ENCODE data around the gene SLC30A10.

The SLC30A10 gene

DNA sequence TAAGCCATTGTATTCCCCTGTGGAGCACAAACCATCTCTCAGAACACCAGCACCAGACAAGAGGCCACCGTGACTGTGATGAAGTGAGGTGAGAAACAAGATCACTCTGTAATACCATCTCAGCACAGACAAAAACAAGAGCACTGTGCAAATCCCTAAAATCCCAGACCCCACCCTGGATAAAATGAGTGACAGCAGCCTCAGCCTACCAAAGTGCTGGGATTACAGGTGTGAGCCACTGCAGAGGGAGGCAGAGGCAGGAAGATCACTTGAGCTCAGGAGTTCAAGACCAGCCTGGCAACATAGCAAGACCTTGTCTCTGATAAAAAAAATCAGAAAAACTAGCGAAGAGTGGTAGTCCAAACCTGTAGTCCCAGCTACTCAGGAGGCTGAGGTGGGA, 23.4 kb downstream of the SLC30A10 start:
- Histone ChIP-seq H3K4me2 (ENCODE audit: low read depth, low read length, poor library complexity, severe bottlenecking) (no peak overlapping the region), H2AFZ (ENCODE audit: low read length) (no peak overlapping the region), H3K4me1 (ENCODE audit: insufficient read depth, low read length, poor library complexity, severe bottlenecking) (no peaks in the 10 kb centered on the region)

GRCh38 chr1:219903353-219903871, 24.9 kb downstream of the SLC30A10 start:
- Histone ChIP-seq H3K4me2 (ENCODE audit: low read depth, low read length, poor library complexity, severe bottlenecking) (no peak overlapping the region), H3K4me1 (ENCODE audit: insufficient read depth, low read length, poor library complexity, severe bottlenecking) (no peaks in the 10 kb centered on the region), H3K27me3 (ENCODE audit: insufficient read depth, low read length, poor library complexity, severe bottlenecking) (no peaks in the 10 kb centered on the region), H3K9me2 (replicated peaks; ENCODE audit: low read depth, low read length) (no peaks in the 10 kb centered on the region), H2AFZ (ENCODE audit: low read length) (no peak overlapping the region), H3K79me2 (ENCODE audit: insufficient read depth, low read length) (no peaks in the 10 kb centered on the region), H3K9ac (ENCODE audit: low read depth, low read length, poor library complexity, severe bottlenecking) (no peak overlapping the region), H3K9me3 (ENCODE audit: insufficient read depth, low read depth, low read length) (no peaks in the 10 kb centered on the region), H4K20me1 (ENCODE audit: insufficient read depth, low read length, poor library complexity, severe bottlenecking) (no peaks in the 10 kb centered on the region), H3F3A (ENCODE audit: low read depth) (no peaks in the 10 kb centered on the region), H3K4me3 (ENCODE audit: low read length, poor library complexity, severe bottlenecking) (no peak overlapping the region), H3K36me3 (ENCODE audit: insufficient read depth, low read length) (no peaks in the 10 kb centered on the region)
- TF ChIP-seq CTCF (conservative IDR thresholded peaks at IDR 0.05; ENCODE audit: low read length) (no peak), EZH2phosphoT487 (IDR thresholded peaks at IDR 0.05; ENCODE audit: borderline replicate concordance) (no peak)

More for the DNA sequence above, 23.4 kb downstream of the SLC30A10 start:
- H3K36me3 ChIP-seq (ENCODE audit: insufficient read depth, low read length) = no peaks in the 10 kb centered on the region
- no peak overlapping the region for H3K9ac ChIP-seq (ENCODE audit: low read depth, low read length, poor library complexity, severe bottlenecking)
- no peaks in the 10 kb centered on the region for H3F3A ChIP-seq (ENCODE audit: low read depth)
- H3K4me3 ChIP-seq (ENCODE audit: low read length, poor library complexity, severe bottlenecking) = no peak overlapping the region
- no peaks in the 10 kb centered on the region for H4K20me1 ChIP-seq (ENCODE audit: insufficient read depth, low read length, poor library complexity, severe bottlenecking)
- H3K27me3 ChIP-seq (ENCODE audit: insufficient read depth, low read length, poor library complexity, severe bottlenecking) = no peaks in the 10 kb centered on the region
- TF ChIP-seq CTCF (conservative IDR thresholded peaks at IDR 0.05; ENCODE audit: low read length) (no peak), EZH2phosphoT487 (IDR thresholded peaks at IDR 0.05; ENCODE audit: borderline replicate concordance) (no peak)
- no peaks in the 10 kb centered on the region for H3K9me3 ChIP-seq (ENCODE audit: insufficient read depth, low read depth, low read length)
- no peaks in the 10 kb centered on the region for H3K9me2 ChIP-seq (replicated peaks; ENCODE audit: low read depth, low read length)
- H3K79me2 ChIP-seq (ENCODE audit: insufficient read depth, low read length) = no peaks in the 10 kb centered on the region

DNA sequence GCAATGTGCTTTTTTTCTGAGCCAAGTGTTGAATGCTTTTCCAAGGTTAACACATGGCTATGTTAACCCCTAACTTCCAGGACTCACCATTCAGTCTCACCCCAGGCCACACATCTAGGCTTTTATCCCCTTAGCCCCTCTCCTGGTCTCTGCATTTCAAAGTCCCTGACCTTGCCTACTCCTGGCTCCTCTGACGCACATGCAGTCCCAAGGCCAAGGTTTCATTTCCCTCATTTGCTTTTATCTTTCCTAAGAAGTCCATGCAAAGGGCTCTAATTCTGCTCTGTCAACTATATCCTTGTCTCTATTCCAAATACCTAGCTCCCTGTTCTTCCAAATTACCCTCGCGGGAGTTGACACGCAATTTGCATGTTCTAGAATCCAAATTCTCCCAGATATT, 25.4 kb downstream of the SLC30A10 start:
- no peak for TF ChIP-seq EZH2phosphoT487 (IDR thresholded peaks at IDR 0.05; ENCODE audit: borderline replicate concordance)
- TF ChIP-seq CTCF (conservative IDR thresholded peaks at IDR 0.05; ENCODE audit: low read length) = no peak
- Histone ChIP-seq H4K20me1 (ENCODE audit: insufficient read depth, low read length, poor library complexity, severe bottlenecking) (no peaks in the 10 kb centered on the region), H3K4me2 (ENCODE audit: low read depth, low read length, poor library complexity, severe bottlenecking) (no peak overlapping the region), H3K9me3 (ENCODE audit: insufficient read depth, low read depth, low read length) (no peaks in the 10 kb centered on the region), H3K79me2 (ENCODE audit: insufficient read depth, low read length) (no peaks in the 10 kb centered on the region), H3K36me3 (ENCODE audit: insufficient read depth, low read length) (no peaks in the 10 kb centered on the region), H3K9ac (ENCODE audit: low read depth, low read length, poor library complexity, severe bottlenecking) (no peak overlapping the region), H3K4me1 (ENCODE audit: insufficient read depth, low read length, poor library complexity, severe bottlenecking) (no peaks in the 10 kb centered on the region), H3K9me2 (replicated peaks; ENCODE audit: low read depth, low read length) (no peaks in the 10 kb centered on the region), H3F3A (ENCODE audit: low read depth) (no peaks in the 10 kb centered on the region), H3K27me3 (ENCODE audit: insufficient read depth, low read length, poor library complexity, severe bottlenecking) (no peaks in the 10 kb centered on the region), H3K4me3 (ENCODE audit: low read length, poor library complexity, severe bottlenecking) (no peak overlapping the region), H2AFZ (ENCODE audit: low read length) (no peak overlapping the region)
